Gastrocnemius medialis (tissue), 4 donors: ENCODE data around the gene BDKRB2. TPM values are rescaled to one million over a fixed set of nuclear protein-coding genes. Genes with fewer than 3 reads are reported as not detected.

Experiments
- ATAC-seq, 2 donors: fragments of 150-250 bp; one replicate each; pipeline ENCODE4 v1.9.1; 2016
- DNase-seq, 2 donors: peaks; one replicate each; pipeline ENCODE4 v3.0.0-alpha.2; 2019
- H3K27ac ChIP-seq, 4 donors: fragments of 200-600 bp; sonication (generic); 1 replicate in 1 of 4; 2 replicates in 3 of 4; pipeline ENCODE4 v1.5.1; 2016 to 2018; ENCODE audit warnings: mild to moderate bottlenecking in 2 of 4, moderate library complexity in 1 of 4
- H3K27me3 ChIP-seq, 3 donors: fragments of 200-600 bp; sonication (generic) in 2 of 3; 1 replicate in 1 of 3; 2 replicates in 2 of 3; pipeline versions ENCODE4 v1.5.1 to v1.6.0; 2016 to 2019; ENCODE audit warnings: mild to moderate bottlenecking in 1 of 3, moderate library complexity in 1 of 3
- H3K36me3 ChIP-seq, 2 donors: fragments of 200-600 bp; sonication (generic) in 1 of 2; one replicate each; pipeline ENCODE4 v1.5.1; 2017 to 2018
- H3K4me1 ChIP-seq, 2 donors: fragments of 200-600 bp; sonication (generic) in 1 of 2; one replicate each; pipeline ENCODE4 v1.5.1; 2016 to 2017; ENCODE audit warnings: mild to moderate bottlenecking in 2 of 2
- H3K4me3 ChIP-seq, 4 donors: fragments of 200-600 bp; sonication (generic) in 3 of 4; 1 replicate in 1 of 4; 2 replicates in 3 of 4; pipeline ENCODE4 v1.5.1; 2016 to 2019; ENCODE audit warnings: mild to moderate bottlenecking in 2 of 4
- H3K9me3 ChIP-seq, 3 donors: fragments of 200-600 bp; sonication (generic) in 2 of 3; 1 replicate in 1 of 3; 2 replicates in 2 of 3; pipeline ENCODE4 v1.5.1; 2016 to 2019
- CTCF ChIP-seq, 5 experiments: fragments of 450-650 bp in 3 of 5; fragments of 200-600 bp in 2 of 5; sonication (generic) in 2 of 5; IDR thresholded peaks in 4 of 5; conservative IDR thresholded peaks in 1 of 5; 1 replicate in 4 of 5; 2 replicates in 1 of 5; pipeline ENCODE4 v1.5.1; 2016 to 2019; ENCODE audit warnings: antibody characterized with exemption in 5 of 5, mild to moderate bottlenecking in 3 of 5, moderate library complexity in 3 of 5
- POLR2A ChIP-seq, 2 donors: fragments of 450-650 bp; IDR thresholded peaks; one replicate each; pipeline ENCODE4 v1.6.1; 2017; ENCODE audit warnings: antibody characterized with exemption in 2 of 2, mild to moderate bottlenecking in 2 of 2, moderate library complexity in 2 of 2
- in situ Hi-C, 4 donors: fragments of 200-750 bp; cut with MboI; loops; one replicate each; pipeline versions ENCODE4 v1.15.0 to v1.8.0; 2017; ENCODE audit warnings: low sequenced_read_pairs in 4 of 4
- intact Hi-C: fragments of 100-400 bp; cut with DNase I; formaldehyde crosslinking; loops from one replicate; pipeline ENCODE4 v1.15.1; 2023; ENCODE audit warnings: low total_unique reads
- total RNA-seq, 4 donors: library from RNA; depleted of rRNA; stranded (reverse); fragments of >200 nt; gene quantifications; one replicate each; pipeline versions ENCODE4 v1.1.0 to v1.2.3, GENCODE V29; 2016

BDKRB2 gene
- total RNA-seq, 4 donors from 2014 or later: 0.10 to 1.3 (median 0.89) TPM

GRCh38 chr14:96260341-96260821, 55.7 kb downstream of the BDKRB2 start:
- no peak for TF ChIP-seq POLR2A (IDR thresholded peaks at IDR 0.05)
- no peak for TF ChIP-seq CTCF (IDR thresholded peaks at IDR 0.05 in 4 of 5, conservative IDR thresholded peaks at IDR 0.05 in 1 of 5)
- Histone ChIP-seq H3K27me3 (peaks cover 0 to 9% (median 5%) of the 10 kb centered on the region in 3 donors), H3K36me3 (no peaks in the 10 kb centered on the region), H3K4me1 (peaks cover 0 to 3% of the 10 kb centered on the region in 2 donors), H3K27ac (no peak overlapping the region), H3K9me3 (no peaks in the 10 kb centered on the region), H3K4me3 (no peak overlapping the region)
- intact Hi-C loops (no loop called here), in situ Hi-C loops (loop anchor here in 1 of 4 donors (25.0 kb wide), 1 partner anchor 698 kb away; no protein-coding TSS in a partner anchor)
- DNase-seq (no peak), ATAC-seq (no peak)

GRCh38 chr14:96261053-96261452, 56.4 kb downstream of the BDKRB2 start:
- TF ChIP-seq POLR2A (IDR thresholded peaks at IDR 0.05) (no peak), CTCF (IDR thresholded peaks at IDR 0.05 in 4 of 5, conservative IDR thresholded peaks at IDR 0.05 in 1 of 5) (no peak)
- no peaks in the 10 kb centered on the region for H3K36me3 ChIP-seq
- no peak for ATAC-seq
- no peaks in the 10 kb centered on the region for H3K4me1 ChIP-seq
- intact Hi-C loops: no loop called here
- in situ Hi-C loops: loop anchor here in 1 of 4 donors (25.0 kb wide), 1 partner anchor 699 kb away; no protein-coding TSS in a partner anchor
- H3K9me3 ChIP-seq: no peaks in the 10 kb centered on the region
- no peak overlapping the region for H3K27ac ChIP-seq
- DNase-seq: no peak
- no peak overlapping the region for H3K4me3 ChIP-seq
- H3K27me3 ChIP-seq: peaks cover 0 to 9% (median 5%) of the 10 kb centered on the region in 3 donors

- H3K9me3 ChIP-seq: no peaks in the 10 kb centered on the region
- H3K4me1 ChIP-seq: no peaks in the 10 kb centered on the region
- DNase-seq: no peak
- TF ChIP-seq POLR2A (IDR thresholded peaks at IDR 0.05): no peak
- TF ChIP-seq CTCF (IDR thresholded peaks at IDR 0.05 in 4 of 5, conservative IDR thresholded peaks at IDR 0.05 in 1 of 5): no peak
- H3K4me3 ChIP-seq: no peak overlapping the region
- no peak for ATAC-seq
- H3K27me3 ChIP-seq: peaks cover 0 to 9% (median 3%) of the 10 kb centered on the region in 3 donors
- in situ Hi-C loops (loop anchor here in 1 of 4 donors (25.0 kb wide), 1 partner anchor 700 kb away; no protein-coding TSS in a partner anchor), intact Hi-C loops (no loop called here)
- no peaks in the 10 kb centered on the region for H3K36me3 ChIP-seq
- H3K27ac ChIP-seq: no peak overlapping the region
Measured at GRCh38 chr14:96261772-96262655, 57.4 kb downstream of the BDKRB2 start.

GRCh38 chr14:96263347-96264199, 58.9 kb downstream of the BDKRB2 start:
- intact Hi-C loops: no loop called here
- Histone ChIP-seq H3K27me3 (peaks cover 0 to 9% (median 0%) of the 10 kb centered on the region in 3 donors), H3K9me3 (no peaks in the 10 kb centered on the region), H3K27ac (no peak overlapping the region), H3K36me3 (no peaks in the 10 kb centered on the region), H3K4me1 (no peaks in the 10 kb centered on the region), H3K4me3 (no peak overlapping the region)
- DNase-seq (no peak), ATAC-seq (no peak)
- in situ Hi-C loops: loop anchor here in 1 of 4 donors (25.0 kb wide), 1 partner anchor 701 kb away; no protein-coding TSS in a partner anchor
- TF ChIP-seq CTCF (IDR thresholded peaks at IDR 0.05 in 4 of 5, conservative IDR thresholded peaks at IDR 0.05 in 1 of 5) (no peak), POLR2A (IDR thresholded peaks at IDR 0.05) (no peak)
